ENCODE data around the gene COX19. TPM values are rescaled to one million over a fixed set of nuclear protein-coding genes. Genes with fewer than 3 reads are reported as not detected.
"Not testable (repeated sequence)": the region's sequence is repeated elsewhere in the genome, so short reads cannot be mapped to it uniquely, and the experiment has no call there.

Gene COX19
- total RNA-seq, 1 donor from 2014 or later, result 5.5 TPM

DNA sequence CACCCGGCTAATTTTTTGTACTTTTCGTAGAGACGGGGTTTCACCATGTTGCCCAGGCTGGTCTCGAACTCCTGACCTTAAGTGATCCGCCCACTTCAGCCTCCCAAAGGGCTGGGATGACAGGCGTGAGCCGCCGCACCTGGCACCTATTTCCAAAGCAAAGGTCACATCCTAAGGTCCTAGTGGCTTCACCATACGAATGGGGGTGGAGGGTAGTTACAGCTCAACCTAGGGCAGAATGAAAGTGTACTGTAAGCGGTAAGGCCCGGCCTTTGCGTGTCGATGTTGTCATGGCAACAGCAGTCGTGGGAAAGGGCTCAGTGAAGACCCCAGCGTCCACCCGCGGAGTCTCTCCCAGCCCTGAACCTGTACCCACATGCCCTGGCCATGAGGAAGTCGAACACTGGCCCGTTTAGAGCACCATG lies 1.6 kb upstream of the COX19 start:
- no peak for ATAC-seq

DNA sequence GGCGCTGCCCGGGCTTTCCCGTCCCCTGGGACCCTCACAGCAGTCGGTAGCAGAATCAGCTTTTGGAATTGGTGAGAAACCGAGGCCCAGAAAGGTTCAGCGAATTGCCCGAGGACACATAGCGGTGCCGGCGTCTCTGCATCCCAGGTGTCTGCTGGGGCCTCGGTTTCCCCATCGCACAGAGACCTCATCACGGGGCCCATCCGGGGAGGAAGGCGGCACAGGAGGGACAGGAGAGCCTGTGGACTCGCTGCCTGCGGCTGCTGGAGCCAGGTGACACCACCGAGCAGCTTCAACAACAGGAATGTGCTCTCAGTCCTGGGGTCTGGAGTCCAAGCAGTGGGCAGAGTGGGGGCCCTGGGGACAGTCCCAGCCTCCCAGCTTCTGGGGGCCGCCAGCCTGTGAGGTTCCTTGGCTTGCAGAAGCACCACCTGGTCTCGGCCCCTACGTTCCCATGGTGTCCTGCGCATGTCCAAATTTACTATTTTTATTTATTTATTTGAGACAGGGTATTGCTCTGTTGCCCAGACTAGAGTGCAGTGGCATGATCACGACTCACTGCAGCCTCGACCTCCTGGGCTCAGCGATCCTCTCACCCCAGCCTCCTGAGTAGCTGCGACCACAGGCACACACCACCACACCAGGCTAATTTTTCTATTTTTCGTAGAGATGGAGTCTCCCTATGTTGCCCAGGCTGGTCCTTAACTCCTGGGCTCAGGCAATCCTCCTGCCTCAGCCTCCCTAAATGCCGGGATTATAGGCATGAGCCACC lies 539 bp upstream of the COX19 start:
- ATAC-seq, result peak; percentile 6

DNA sequence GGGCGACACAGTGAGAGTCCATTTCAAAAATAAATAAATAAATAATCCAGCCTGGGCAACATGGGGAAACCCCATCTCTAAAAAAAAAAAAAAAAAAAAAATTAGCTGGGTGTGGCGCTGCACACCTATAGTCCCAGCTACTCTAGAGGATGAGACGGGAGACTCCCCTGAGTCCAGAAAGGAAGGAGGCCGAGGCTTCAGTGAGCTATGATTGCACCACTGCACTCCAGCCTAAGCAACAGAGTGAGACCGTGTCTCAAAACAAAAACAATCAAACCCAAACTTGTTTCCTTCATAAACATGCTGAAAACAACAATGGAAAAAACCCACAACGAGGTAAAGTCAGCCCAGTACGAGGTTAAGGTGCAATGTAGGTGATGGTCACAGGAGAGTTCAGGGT lies 1.2 kb downstream of the COX19 start:
- peak; percentile 22 for ATAC-seq

DNA sequence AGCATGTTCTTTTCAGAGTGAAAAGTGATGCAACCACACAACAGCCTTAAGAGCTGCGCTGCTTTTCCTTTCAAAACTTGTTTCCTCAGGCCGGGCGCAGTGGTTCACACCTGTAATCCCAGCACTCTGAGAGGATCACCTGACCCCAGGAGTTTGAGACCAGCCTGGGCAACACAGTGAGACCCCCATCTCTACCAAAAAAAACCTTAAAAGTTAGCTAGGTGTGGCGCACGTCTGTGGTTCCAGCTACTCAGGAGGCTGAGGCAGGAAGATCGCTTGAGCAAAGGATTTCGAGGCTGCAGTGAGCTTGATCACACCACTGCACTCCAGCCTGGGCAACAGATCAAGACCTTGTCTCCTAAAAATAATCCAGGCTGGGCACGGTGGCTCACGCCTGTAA lies 2.0 kb downstream of the COX19 start:
- no peak for ATAC-seq

DNA sequence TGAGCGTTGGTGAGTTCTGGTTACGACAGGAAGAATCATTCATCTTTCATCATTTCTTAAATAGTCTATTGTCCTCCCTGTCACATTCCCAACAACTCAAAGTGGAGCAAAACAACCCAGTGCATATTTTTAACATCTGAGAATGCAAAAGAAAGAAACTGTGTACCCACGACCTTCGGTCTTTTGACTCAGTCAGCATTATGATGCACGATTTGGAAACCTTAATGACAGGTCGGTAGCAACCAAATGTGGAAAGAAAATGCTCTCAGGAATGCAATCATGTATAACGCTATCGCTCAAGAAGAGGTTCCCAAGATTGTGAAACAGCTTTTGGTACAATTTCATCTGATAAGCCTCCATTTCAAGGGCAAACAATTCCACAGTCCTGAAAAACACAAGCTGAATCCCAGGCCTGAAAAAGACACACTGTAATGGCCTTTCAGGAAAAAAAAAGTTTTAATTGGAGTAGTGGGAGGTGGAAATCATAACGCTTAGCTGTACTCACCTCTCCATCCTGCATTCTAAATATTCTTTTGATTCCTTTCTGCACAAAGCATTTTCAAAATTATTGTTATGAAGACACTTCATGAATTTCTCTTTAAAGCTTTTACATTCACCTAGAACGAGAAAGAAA lies 2.6 kb downstream of the COX19 start:
- no peak for ATAC-seq

DNA sequence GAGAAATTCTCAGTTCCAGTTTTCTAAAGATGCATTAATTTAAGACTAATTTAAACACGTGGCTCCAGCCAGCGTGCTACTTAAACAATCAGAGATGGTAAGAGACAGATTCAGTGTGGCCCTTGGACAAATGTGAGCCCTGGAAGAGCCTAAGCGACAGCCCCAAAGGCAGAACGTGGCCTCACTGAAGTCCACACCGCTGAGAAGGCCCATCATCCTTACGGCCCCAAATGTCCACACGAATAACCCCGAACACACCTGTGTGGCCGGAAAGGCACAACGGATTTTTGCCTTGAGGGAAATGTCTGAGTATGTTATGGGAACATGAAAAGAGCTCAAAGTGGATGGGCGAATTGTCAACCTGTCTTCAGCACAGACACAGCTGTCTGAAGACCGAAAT lies 3.2 kb downstream of the COX19 start:
- no peak for ATAC-seq

DNA sequence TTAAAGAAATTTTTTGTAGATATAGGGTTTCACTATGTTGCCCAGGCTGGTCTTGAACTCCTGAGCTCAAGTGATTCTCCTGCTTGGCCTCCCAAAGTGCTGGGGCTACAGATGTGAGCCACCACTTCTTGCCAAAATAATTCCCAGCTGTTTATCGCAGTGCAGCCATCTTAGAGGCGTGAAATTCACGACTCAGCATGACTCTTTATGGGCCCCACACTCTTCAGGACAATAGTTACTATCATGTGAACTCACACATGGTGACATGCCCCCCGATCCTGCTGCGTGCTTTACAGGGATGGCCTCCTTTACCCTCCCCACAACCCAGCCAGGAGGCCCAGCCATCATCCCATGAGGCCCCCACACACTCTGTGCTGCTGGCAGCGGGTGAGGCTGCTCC lies 4.6 kb downstream of the COX19 start:
- no peak for ATAC-seq

DNA sequence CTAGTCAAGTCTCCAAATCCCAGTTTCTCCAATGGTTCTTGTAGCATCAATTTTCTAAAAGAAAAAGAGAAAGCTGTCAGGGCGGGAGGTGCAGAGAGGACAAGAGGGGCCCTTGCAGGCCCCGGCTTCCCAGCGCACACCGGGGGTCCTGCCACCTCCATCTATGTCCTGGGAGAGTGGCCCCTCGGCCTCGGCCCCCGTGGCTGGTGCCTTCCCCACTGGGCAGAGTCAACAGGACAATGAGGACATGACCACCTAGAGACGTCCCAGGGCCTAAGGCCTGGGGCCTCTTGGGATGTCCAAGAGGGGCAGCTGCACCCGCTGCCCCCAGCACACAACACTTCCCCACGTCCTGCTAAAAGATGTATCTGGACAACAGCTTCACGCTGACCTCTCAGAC lies 5.9 kb downstream of the COX19 start:
- no peak for ATAC-seq

DNA sequence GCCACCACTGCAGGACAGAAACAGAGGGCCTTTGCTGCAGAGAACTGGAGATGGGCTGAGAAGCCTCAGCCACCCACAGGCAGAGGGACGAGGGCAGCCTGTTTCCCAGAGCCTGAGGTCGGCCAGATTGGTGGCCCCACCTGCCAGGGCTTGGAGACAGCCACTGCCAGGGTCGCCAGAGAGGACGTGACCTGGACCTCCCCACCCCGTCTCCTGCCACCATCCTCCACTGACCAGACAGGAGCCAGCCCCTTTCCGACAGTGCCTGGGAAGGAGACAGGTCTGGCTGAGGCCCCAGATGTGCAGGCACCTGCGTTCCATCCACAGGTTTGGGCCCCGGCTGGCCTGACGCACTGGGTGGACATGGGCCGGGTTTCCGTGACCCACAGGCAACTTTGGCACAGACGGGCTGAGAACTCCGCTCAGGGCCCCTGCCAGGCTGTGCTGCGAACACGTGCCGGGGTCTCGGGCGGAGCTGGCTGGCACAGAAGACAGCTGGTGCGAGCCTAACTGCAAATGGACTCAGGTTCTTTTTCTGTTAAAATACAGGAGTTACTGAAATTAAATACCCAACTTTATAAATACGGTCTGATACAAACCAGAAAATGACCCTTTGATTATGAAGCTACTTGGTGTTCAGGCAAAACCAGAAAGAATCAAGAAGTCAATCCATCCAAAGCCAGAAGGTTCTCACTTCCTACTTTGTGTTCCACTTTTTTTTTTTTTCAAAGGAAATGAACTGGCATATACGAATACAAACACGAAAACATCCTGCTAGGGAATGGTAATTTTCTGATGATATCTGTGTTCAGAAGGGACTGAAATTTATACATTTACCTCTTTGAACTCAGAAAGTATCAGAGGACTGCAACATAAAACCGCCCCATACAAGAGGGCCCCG lies 6.9 kb downstream of the COX19 start:
- no peak for ATAC-seq

DNA sequence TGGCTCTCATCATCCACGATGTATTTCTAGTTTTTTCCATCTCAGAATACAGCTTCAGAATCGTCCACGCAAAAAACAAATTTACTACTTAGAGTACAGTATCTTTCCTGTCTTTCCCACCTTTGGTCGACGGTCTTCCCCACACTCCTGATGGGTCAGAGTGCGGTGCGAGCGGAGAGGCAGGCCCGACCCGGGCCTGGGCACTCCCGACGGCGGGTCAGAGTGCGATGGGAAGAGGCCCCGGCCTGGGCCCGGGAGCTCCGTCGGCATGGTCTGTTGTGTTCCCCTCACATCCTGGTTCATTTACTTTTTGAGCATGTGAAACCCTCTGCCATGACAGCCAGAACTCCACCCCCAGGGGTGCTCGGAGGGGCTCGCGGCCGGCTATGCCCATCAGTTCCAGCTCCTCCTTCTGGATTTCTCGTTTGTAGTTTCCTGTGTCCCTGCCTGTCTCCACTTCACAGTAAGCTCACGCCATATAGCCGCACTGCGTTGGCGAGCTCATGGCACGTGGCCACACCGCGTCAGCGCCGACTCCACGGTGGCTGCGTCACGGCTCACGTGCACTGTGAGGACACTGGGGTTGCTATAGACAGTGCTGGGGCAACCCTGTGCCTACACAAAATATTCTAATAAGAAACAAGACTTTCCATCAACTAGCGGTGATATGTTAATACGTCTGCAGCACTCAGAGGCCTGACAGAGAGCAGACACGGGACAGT lies 7.8 kb downstream of the COX19 start:
- ATAC-seq, result no peak

DNA sequence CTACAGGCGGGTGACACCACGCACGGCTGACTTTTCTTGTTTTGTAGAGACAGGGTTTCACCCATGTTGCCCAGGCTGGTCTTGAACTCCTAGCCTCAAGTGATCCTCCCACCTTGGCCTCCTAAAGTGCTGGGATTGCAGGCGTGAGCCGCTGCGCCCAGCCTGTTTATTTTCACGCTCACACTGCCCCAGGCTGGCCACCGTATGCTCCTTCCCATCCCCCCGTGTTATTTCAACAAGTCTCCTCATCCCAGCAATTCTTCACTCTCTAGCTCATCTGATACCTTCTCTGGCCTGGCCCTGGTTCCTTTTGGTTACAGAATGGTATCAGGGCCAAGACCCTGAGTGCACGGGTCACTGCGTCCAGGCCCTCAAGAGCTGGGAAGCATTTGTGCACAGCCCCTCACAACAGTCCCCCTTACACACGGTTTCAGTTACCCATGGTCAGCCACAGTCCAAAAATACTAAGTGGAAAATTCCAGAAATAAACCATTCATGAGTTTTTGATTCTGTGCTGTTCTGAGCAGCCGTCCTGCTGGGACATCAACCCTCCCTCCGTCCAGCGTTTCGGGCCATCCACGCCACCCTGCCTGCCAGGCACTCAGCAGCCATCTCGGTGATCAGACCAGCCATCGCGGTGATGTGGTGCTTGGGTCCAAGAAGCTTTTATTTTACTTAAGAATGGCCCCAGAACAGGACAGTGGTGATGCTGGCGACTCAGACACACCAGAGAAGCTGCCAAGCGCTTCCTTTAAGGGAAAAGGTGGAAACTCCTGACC lies 8.9 kb downstream of the COX19 start:
- ATAC-seq, result no peak

DNA sequence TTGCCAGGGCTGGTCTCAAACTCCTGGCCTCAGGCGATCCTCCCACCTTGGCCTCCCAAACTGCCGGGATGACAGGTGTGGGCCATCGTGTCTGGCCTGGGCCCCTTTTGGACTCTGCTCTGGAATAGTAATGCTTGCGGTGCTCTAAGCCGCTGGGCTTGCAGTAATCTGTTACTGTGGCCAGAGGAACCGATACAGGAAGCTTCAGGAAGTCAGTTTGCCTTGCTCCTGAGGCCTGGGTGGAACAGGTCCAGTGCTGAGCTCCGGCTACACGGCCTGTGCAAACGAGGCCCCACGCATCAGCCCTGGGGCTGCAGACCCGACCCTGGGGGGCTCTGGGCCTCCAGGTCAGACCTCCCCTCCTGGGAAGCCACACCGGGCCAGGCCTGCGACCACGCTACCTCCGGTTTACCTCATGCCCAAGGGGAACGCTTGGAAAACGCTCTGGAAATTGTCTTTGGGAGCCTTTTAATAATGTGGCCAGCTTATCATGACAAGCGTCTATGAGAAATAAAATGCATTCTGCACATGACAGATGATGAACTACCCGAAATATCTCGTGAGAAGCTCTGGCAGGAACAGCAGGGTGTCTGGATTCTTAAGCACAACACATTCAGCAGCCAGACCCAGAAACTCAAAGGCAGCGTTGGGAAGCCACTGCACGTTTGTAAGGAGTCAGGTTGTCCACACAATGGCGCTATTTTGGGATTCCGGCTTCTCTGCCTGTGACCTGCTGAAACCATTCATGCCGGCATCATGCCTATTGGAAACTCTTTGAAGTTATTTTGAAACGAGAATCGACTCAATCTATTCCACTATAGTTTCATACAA lies 10.7 kb downstream of the COX19 start:
- ATAC-seq, result peak; percentile 8

DNA sequence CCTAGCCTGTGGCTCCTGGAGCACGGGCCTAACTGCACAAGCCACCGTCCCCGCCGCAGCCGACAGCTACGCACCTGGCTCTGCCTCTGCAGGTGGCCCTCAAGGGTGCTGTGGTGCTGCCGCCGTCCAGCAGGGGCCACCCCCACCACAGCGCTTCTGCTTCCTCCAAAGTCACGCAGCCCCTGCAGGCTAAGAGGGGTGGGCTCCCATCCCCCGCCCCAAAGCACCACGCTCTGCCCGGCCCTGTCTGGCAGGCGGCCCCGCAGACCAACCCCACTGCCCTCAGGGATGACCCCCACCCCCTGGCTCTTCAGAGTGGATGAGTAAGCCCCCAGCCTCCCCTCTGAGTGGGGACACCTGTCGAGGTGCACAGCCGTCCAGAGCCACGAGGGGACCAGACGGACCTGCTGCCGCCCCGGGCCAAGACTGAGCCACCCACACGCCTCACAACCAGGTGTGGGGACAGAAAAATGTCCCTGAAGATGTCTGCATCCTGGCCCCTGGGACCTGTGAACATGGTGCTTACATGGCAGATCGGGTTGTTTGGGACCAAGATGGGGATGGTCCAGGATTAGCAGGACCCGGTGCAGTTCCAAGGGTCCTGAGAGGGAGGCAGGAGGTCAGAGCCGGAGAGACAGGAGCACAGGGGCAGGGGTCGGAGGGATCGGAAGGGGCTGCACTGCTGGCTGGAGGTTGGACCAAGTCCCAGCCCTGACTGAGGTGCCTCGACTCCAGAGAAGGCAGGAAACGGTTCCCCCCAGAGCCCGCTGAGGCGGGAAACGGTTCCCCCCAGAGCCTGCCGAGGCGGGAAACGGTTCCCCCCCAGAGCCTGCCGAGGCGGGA lies 11.9 kb downstream of the COX19 start:
- ATAC-seq, result peak; percentile 13

DNA sequence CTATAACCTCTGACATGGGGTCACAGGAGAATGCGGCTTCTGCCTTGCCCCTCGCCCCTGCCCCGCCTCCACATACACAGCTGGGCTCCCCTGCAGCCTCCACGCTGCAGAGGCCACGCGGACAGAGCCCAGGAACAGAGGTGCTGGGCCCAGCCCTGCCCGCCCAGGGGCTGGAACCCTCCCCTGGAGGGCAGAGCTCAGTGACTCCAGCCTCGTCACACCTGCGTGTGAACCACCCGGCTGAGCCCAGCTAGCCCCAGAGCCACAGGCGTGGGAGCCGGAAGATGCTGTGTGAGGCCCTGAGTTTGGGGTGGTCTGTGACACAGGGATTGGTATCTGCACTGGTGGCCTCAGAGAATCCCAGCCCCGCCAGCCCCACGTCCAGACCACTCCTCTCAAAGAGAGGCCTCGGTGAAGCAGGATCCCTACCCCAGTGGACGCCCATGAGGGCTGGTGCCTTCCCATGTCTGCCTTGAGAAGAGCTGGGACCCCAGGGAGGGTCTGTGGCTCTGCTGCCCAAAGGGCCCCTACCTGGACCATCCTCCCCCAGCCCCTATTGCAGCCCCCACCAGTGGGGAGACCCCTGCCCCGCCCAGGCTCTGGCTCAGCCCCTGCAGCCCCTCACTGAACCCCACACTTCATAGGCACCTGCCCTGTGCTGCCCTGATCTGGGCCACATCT lies 12.8 kb downstream of the COX19 start:
- ATAC-seq, result peak; percentile 3

DNA sequence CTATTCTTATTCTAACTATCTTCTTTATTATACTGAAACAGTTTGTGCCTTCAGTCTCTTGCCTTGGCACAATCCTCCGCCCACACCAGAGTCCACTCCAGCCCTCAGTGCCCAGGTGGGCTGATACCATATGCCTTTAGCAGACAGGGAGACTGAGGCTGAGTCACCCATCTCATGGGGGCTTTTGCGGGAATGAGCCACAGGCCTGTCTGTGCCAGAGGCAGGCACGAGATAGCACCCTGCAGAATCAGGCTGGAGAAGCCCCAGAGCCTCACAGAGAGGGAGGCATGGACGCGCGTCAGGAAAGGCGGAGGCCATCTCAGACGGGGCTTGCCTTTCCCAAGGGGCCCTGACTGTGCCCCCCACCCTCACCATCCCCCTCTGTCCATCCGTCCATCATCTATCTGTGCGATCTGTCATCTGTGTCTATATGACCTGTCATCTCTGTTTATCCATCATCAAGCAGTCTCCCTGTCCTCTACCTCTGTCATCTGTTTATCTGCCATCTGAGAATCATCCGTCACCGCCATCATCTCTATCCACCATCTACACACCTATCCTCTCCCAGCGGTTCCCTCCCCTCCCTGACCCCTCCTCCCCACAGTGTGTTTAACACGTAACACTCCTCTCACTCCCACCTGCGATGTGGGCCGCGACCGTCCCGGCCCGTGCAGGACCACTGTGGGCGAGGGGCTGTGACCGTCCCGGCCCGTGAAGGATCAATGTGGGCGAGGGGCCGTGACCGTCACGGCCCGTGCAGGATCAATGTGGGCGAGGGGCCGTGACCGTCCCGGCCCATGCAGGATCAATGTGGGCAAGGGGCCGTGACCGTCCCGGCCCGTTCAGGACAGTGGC lies 13.6 kb downstream of the COX19 start:
- no peak for ATAC-seq

DNA sequence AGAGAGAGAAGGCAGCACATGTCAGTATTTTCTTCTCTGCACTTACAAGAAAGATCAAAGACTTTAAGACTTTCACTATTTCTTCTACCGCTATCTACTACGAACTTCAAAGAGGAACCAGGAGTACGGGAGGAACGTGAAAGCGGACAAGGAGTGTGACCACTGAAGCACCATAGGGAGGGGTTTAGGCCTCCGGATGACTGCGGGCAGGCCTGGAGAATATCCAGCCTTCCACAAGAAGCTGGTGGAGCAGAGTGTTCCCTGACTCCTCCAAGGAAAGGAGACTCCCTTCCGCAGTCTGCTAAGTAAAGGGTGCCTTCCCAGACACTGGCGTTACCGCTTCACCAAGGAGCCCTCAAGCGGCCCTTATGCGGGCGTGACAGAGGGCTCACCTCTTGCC lies 14.4 kb downstream of the COX19 start:
- not testable (repeated sequence) for ATAC-seq

DNA sequence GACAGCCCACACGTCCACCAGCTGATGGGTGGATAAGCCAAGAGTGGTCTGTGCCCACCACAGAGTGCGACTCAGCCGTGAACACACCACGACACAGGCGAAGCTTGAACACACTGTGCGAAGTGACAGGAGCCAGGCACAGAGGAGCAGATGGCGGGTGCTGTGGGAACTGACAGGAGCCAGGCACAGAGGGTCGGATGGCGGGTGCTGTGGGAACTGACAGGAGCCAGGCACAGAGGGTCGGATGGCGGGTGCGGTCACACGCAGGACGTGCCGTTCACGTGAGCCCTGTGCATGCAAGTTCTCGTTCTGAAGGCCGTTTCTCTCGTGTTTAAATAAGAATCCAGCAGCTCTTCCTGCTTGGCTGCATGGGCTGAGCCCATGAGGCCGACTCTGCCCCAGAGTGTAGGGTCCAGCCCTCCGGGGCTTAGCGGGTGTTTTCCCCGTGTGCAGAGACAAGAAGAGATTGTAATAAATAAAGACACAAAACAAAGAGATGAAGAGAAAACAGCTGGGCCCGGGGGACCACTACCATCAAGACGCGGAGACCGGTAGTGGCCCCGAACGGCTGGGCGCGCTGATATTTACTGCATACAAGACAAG lies 15.0 kb downstream of the COX19 start:
- no peak for ATAC-seq

DNA sequence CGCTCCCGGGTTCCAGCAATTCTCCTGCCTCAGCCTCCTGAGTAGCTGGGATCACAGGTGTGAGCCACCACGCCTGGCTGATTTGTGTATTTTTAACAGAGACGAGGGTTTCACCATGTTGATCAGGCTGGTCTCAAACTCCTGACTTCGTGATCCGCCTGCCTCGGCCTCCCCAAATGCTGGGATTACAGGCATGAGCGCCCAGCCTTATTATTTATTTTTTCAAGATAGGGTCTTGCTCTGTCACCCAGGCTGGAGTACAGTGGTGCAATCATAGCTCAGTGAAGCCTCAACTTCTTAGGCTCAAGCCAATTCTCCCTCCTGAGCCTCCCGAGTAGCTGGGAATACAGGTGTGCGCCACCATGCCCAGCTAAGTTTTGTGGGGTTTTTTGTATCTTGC lies 15.6 kb downstream of the COX19 start:
- ATAC-seq, result not testable (repeated sequence)

Measured in esophagus mucosa (tissue), 1 donor.